NAMALWA (cell line): ENCODE data around the gene ACAP3.

Experiments
- DNase-seq: peaks from one replicate; pipeline ENCODE4 v3.0.0-alpha.2; 2015; ENCODE audit warnings: low spot score

ACAP3 gene

DNA sequence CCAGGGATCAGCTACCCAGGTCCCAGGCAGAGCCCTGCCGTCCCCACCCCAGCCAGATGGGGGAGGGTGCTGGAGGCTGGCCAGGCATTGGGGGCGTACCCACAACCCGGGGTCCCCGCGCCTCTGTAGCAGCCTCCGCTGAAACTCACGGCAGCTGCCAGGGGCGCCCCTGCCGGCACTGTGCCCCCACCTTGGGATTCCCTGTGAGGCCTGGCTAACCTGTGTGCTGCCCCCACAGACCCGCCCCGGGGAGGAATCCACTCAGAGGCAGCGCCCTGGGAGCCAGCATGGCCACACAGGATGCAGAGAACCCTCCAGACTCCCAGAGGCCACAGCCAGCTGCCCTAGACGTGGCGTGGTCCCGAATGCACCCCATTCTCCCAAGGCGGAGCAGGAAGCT lies 37.7 kb upstream of the ACAP3 start:
- no peak for DNase-seq

DNA sequence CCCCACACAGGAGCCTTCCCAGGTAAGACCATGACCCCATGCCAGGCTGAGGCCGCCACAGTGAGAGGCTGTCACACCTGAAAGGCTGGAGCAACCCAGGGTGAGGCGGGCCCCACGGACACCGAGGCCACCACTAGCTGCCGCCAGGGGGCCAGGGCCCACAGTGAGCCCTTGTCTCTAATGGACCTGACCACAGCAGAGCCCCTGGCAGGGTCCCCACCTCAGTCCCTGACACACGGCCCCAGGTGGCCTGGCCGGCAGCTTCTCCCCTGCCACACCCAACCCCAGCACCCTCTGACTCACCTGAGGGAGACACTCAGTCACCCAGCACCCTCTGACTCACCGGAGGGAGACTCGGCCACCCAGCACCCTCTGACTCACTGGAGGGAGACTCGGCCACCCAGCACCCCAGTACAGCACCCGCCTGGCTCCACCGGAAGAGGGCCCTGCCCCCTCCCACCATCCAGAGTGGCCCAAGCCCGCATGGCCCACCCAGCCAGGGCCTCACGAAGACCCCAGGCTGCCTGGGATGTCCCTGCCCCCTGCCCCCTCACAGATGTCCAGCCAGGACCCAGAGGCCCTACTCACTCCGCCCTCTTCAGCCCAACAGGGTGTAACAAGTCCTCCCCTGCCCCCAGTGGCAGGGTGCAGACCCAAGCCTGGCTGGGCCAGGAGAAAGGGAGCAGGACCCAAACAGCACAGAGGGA lies 37.1 kb upstream of the ACAP3 start:
- no peak for DNase-seq

DNA sequence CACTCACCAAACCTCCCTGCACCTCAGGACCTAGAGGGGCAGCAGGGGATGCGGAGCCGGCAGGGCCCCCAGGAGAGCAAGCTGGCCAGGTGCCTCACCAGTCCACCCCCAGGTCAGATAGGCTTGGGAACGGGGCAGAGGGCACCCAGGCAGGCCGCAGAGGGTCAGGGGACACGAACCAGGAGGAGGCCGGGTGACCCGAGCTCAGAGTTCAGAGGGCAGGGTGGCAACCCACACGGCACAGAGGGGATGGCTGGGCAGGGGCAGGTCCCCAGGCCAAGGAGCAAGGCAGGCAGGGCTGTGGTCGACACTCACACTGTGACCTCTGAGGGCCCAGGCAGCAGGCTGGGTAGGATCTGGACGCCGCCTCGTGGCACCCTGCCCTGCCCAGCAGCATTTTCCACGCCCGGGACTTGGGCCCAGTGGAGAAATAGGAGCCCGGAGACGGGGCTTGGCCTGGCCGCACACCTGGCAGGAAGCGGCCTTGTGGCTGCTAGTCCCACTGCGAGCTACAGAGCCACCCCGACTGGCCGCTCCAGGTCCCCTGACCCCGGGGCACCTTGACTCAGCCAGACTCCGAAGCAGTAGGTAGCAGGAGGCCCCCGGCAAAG lies 36.2 kb upstream of the ACAP3 start:
- DNase-seq, result no peak

GRCh38 chr1:1342584-1343115 lies 34.9 kb upstream of the ACAP3 start:
- no peak for DNase-seq

DNA sequence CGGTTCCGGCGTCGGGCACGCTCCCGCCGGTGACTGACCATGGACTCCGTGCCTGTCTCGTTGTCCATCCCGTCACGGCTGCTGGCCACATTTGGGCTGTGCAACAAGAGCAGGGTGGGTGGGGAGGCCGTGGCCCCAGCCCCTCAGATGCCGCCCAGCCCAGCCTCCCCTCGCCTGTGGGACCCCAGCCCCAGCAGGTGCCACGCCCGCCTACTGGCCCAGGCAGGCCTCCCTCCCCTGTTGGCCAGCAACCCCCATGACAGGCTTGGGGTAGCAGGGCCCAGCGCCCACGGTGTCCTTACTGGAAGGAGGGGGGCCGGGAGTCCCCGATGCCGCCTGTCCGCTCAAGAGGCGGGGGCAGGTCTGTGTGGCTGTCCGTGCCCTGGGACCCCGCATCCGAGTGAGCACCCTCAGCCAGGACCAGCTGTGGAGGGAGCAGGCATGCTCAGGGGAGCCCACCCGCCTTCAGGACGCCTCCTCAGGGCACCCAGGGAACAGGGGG lies 34.4 kb upstream of the ACAP3 start:
- DNase-seq, result no peak

- no peak for DNase-seq
Observed at GRCh38 chr1:1341549-1342021, 33.9 kb upstream of the ACAP3 start.

DNA sequence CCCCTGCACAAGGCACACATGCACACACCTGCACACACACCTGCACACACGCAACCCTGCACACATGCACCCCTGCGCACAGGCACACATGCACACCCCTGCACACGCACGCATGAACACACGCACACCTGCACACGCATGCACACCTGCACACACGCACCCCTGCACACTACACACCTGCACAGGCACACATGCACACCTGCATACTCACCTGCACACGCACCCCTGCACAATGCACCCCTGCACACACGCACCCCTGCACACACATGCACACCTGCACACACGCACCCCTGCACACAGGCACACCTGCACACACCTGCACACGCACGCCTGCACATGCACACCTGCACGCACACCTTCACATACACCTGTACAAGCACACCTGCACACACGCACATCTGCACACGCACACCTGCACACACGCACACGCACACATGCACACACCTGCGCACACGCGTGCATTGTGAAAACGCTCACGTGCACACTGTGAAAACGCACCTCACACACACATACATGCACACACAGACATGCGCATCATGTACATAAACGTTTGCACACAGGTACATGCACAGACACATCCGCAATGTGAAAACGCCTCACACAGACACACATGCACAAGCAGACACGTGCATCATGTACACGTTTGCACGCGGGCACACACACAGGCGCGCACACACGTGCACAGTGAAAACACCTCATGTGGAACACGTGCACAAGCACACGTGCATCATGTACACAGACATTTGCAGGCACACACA lies 33.2 kb upstream of the ACAP3 start:
- DNase-seq, result no peak

DNA sequence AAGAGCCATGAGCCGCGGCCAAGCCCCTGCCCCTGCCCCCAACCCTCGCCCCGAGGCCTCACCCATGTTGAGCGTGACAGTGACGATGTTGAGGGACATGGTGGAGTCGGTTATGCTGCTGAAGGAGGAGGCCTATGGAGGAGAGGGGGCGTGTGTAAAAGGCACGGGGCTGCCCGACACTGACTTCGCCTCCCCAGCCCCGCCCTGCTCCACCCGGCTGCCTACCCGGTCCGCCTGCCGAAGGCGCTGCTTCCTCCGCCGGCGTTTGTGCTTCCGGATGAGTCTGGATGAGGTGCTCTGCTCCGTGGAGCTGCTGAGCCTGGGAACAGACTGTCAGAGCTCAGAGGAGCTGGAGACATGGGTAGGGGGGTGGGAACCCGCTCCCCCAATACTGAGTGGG lies 32.5 kb upstream of the ACAP3 start:
- DNase-seq, result no peak

DNA sequence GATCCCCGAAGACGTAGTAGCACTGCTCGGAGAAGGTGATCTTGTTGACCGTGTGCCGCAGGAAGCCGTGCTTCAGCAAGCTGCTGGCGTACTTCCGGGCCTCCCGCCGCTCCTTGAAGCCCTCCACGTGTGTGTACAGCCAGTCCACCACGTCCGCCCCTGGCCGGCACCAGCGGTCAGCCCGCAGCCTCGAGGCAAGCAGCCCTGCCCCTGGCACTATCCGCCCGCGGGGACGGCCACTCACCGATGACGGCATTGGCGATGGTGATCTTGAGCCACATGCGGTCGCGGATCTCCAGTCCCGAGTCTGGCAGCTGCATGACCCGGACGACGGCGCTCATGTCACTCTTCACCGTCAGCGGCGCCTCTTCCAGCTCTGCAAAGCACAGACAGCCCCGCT lies 30.5 kb upstream of the ACAP3 start:
- DNase-seq, result no peak

DNA sequence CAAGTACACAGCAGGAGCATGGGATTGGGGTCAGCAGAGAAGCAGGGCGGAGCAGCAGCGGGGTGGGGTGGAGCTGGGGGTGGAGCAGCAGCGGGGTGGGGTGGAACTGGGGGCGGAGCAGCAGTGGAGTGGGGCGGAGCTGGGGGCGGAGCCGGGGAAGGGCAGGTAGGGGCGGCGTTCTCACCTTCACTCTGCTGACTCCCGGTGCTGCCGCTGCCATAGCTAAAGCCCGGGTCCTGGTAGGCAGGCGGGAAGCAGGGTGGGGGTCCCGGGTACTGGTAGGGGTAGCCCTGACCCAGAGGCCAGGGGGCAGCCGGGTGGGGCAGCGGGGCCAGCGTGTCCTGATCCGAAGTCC lies 30.0 kb upstream of the ACAP3 start:
- peak; percentile 57 for DNase-seq

DNA sequence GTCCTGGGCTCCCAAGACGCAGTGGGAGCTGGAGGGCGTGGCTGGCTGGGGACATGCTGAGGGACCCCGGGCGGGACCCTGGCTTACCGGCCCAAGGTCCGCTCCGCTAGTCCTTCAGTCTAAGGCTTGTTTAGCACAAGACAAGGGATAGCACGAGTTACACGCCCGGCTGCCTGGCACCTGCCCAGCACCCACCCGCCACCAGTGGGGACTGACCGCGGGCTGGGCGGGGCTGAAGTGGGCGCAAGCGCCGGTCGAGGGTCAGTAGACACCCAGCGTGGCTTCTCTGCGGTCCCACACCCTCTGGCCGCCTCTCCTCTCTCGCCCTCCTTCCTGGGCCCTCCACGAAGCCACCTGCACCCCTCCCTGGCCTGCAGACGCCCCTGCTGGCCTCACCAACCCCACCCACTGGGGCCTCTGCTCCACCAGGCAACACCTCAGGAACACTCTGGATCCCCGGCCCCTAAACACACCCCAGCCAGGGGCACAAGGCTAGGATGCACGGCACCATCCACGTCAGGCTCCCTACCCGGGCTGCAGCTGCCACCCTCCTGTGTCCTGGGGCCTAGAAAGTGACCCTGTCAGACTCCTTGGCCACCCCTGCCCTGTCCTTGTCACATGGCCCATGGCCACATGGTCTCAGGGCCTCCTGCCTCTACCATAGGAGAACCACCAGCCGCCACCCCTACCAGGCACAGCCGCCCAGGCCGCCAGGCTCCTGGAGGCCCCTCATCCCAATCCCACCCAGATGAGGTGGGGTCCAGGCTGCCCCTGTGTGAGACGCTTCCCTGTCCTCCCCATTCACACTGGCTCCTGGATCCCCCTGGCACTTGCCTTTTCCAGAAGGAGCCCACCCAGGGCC lies 29.4 kb upstream of the ACAP3 start:
- DNase-seq, result no peak

GRCh38 chr1:1336446-1336845 lies 28.7 kb upstream of the ACAP3 start:
- DNase-seq, result no peak

- no peak for DNase-seq
Observed at GRCh38 chr1:1335792-1336248, 28.1 kb upstream of the ACAP3 start.

- no peak for DNase-seq
Observed at GRCh38 chr1:1335283-1335682, 27.6 kb upstream of the ACAP3 start.

DNA sequence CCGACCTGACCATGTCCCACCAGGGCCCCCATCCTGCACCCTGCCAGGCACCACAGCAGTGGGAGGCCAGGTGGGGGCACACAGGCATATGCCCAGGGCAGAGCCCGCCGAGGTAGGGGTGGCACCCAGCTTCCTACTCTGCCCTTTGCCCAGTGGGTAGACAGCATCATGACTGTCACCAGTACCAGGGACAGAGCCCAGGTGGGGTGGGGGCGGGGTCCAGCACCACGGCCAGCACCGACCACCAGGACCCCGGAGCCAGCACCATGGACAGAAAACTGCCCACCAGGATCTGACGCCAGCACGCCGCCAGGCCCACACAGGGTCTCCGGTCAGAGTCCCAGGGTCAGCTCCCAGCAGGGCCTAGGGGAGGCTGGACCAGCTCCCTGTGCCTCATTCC lies 27.1 kb upstream of the ACAP3 start:
- no peak for DNase-seq

- no peak for DNase-seq
Observed at GRCh38 chr1:1333551-1334241, 26.0 kb upstream of the ACAP3 start.

DNA sequence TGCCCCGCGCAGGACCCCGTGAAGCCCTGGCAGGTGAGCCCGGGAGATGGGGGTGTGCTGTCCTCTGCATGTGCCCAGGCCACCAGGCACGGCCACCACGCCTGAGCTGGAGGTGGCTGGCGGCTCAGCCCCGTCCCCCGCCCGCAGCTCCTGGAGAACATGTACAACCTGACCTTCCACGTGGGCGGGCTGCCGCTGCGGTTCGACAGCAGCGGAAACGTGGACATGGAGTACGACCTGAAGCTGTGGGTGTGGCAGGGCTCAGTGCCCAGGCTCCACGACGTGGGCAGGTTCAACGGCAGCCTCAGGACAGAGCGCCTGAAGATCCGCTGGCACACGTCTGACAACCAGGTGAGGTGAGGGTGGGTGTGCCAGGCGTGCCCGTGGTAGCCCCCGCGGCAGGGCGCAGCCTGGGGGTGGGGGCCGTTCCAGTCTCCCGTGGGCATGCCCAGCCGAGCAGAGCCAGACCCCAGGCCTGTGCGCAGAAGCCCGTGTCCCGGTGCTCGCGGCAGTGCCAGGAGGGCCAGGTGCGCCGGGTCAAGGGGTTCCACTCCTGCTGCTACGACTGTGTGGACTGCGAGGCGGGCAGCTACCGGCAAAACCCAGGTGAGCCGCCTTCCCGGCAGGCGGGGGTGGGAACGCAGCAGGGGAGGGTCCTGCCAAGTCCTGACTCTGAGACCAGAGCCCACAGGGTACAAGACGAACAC lies 25.2 kb upstream of the ACAP3 start:
- no peak for DNase-seq

GRCh38 chr1:1332031-1332755 lies 24.5 kb upstream of the ACAP3 start:
- DNase-seq, result no peak

GRCh38 chr1:1331068-1331965 lies 23.6 kb upstream of the ACAP3 start, which contains the start of gene TAS1R3:
TSS of gene TAS1R3 (plus strand) at chr1:1331280. CDS start at chr1:1331346, 66 bp downstream.
- no peak for DNase-seq
